ENCODE data around the gene SMARCA4.

The SMARCA4 gene

GRCh38 chr19:10960314-10961072 lies at the start of gene SMARCA4:
SMARCA4 (plus strand) TSS chr19:10961030; CDS start chr19:10984152, 23,122 bp downstream.
- peak; percentile 94 for DNase-seq (ENCODE audit: low read depth)
- TF ChIP-seq CTCF (conservative IDR thresholded peaks at IDR 0.05; ENCODE audit: low read length): no peak
- H3K4me3 ChIP-seq (ENCODE audit: low read length): peak within 1 kb of the TSS; percentile 90

- no peak for DNase-seq (ENCODE audit: low read depth)
- TF ChIP-seq CTCF (conservative IDR thresholded peaks at IDR 0.05; ENCODE audit: low read length): no peak
- no peak overlapping the region for H3K4me3 ChIP-seq (ENCODE audit: low read length)
Measured at GRCh38 chr19:10911579-10912363, 49.1 kb upstream of the SMARCA4 start.

- no peak for TF ChIP-seq CTCF (conservative IDR thresholded peaks at IDR 0.05; ENCODE audit: low read length)
- no peak overlapping the region for H3K4me3 ChIP-seq (ENCODE audit: low read length)
- DNase-seq (ENCODE audit: low read depth): no peak
Measured at GRCh38 chr19:10912619-10913018, 48.2 kb upstream of the SMARCA4 start.

GRCh38 chr19:10913716-10914340 lies 47.0 kb upstream of the SMARCA4 start:
- no peak overlapping the region for H3K4me3 ChIP-seq (ENCODE audit: low read length)
- no peak for TF ChIP-seq CTCF (conservative IDR thresholded peaks at IDR 0.05; ENCODE audit: low read length)
- DNase-seq (ENCODE audit: low read depth): no peak

- peak; percentile 61 for TF ChIP-seq CTCF (conservative IDR thresholded peaks at IDR 0.05; ENCODE audit: low read length)
- peak; percentile 97 for DNase-seq (ENCODE audit: low read depth)
- peak overlapping the region; percentile 7; the same call in 1 of the 2 replicates for H3K4me3 ChIP-seq (ENCODE audit: low read length)
Measured at GRCh38 chr19:10915130-10916091, 45.4 kb upstream of the SMARCA4 start.

GRCh38 chr19:10916602-10917001 lies 44.2 kb upstream of the SMARCA4 start:
- no peak for TF ChIP-seq CTCF (conservative IDR thresholded peaks at IDR 0.05; ENCODE audit: low read length)
- DNase-seq (ENCODE audit: low read depth): no peak

More at GRCh38 chr19:10916602-10917001, 44.2 kb upstream of the SMARCA4 start:
- no peak overlapping the region for H3K4me3 ChIP-seq (ENCODE audit: low read length)

Data from AG10803 (cell line).